Breast epithelium (tissue), 3 donors: ENCODE measurements around the gene TRPM7.

Experiments used
- POLR2A ChIP-seq: fragments of 450-650 bp; IDR thresholded peaks from one replicate; pipeline ENCODE4 v1.6.1; 2016; ENCODE audit warnings: antibody characterized with exemption, mild to moderate bottlenecking, moderate library complexity
- POLR2AphosphoS5 ChIP-seq, 3 donors: sonication (generic); formaldehyde crosslinking; IDR thresholded peaks; one replicate each; pipeline ENCODE4 v1.6.1; 2017; ENCODE audit warnings: antibody characterized with exemption in 3 of 3
- TF ChIP-seq, protein P1 (sequence below), 3 donors: fragments of 450-650 bp; IDR thresholded peaks; one replicate each; pipeline ENCODE4 v1.5.1; 2016 to 2017; ENCODE audit warnings: antibody characterized with exemption in 3 of 3, mild to moderate bottlenecking in 3 of 3, moderate library complexity in 3 of 3

DNA sequence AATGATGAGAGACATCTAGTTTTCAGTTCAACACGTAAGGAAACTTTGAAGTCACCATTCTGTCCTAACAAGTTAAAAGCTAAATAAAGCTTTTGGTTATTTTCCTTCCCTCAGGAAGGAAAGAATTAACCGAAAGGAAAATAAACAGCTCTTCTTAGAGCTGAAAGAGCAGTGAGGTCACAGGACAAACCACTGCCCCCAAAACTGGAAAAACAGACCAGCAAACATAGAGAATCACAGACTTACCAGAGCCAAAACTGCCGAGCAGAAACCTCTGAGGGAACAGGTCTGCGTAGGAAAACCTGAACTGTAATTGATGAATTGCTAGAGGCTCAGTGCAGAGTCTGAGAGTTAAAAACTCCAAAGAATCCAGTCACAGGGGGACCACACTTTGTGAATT lies 154.8 kb downstream of the TRPM7 start:
- TF ChIP-seq POLR2A: no peak
- TF ChIP-seq, protein P1, sequence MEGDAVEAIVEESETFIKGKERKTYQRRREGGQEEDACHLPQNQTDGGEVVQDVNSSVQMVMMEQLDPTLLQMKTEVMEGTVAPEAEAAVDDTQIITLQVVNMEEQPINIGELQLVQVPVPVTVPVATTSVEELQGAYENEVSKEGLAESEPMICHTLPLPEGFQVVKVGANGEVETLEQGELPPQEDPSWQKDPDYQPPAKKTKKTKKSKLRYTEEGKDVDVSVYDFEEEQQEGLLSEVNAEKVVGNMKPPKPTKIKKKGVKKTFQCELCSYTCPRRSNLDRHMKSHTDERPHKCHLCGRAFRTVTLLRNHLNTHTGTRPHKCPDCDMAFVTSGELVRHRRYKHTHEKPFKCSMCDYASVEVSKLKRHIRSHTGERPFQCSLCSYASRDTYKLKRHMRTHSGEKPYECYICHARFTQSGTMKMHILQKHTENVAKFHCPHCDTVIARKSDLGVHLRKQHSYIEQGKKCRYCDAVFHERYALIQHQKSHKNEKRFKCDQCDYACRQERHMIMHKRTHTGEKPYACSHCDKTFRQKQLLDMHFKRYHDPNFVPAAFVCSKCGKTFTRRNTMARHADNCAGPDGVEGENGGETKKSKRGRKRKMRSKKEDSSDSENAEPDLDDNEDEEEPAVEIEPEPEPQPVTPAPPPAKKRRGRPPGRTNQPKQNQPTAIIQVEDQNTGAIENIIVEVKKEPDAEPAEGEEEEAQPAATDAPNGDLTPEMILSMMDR (IDR thresholded peaks at IDR 0.05): no peak
- no peak for TF ChIP-seq POLR2AphosphoS5 (IDR thresholded peaks at IDR 0.05)
